ENCODE measurements around the gene CLK3. TPM values are rescaled to one million over a fixed set of nuclear protein-coding genes. Genes with fewer than 3 reads are reported as not detected.

Gene CLK3
- total and polyA plus RNA-seq, 2 of the 13 experiments (the other 11 are each of a cell fraction or from before 2014, with no cell fraction given), result 41.5 to 82.0 TPM

GRCh38 chr15:74613089-74613952, 2.3 kb upstream of the CLK3 start:
- Histone ChIP-seq H3K4me3 (replicated peaks in 1 of 3; ENCODE audit: insufficient read depth in 1 of 3, low read depth in 2 of 3, low read length in 3 of 3) (0 out of 6 replicates have a peak overlapping the region, but pooled peaks of 1 of the 3 experiments have one; percentile 100), H3K9me3 (ENCODE audit: low read length) (no peaks in the 10 kb centered on the region), H3K9ac (ENCODE audit: insufficient read depth, low read depth, low read length) (no peak overlapping the region), H3K27me3 (ENCODE audit: control insufficient read depth in 1 of 2, insufficient read depth in 2 of 2, low read length in 2 of 2) (peaks cover 4 to 44% of the 10 kb centered on the region in 2 experiments; a peak in 4 of 5 replicates), H3K36me3 (replicated peaks in 1 of 2; ENCODE audit: control insufficient read depth in 1 of 2, insufficient read depth in 2 of 2, low read length in 2 of 2) (no peaks in the 10 kb centered on the region), H2AFZ (ENCODE audit: low read length) (no peak overlapping the region), H3K4me2 (ENCODE audit: low read depth, low read length) (peak overlapping the region; percentile 85), H3K4me1 (ENCODE audit: insufficient read depth, low read length) (peaks cover 27% of the 10 kb centered on the region), H3K27ac (ENCODE audit: extremely low read length, insufficient read depth, low read length) (no peak overlapping the region), H3K79me2 (ENCODE audit: insufficient read depth, low read length) (peaks cover 26% of the 10 kb centered on the region), H4K20me1 (ENCODE audit: insufficient read depth, low read length) (peaks cover 20% of the 10 kb centered on the region)
- ChIA-PET POLR2A (interaction anchor here (0.8 to 6.9 kb wide), 5 partner anchors 10 to 225 kb away, joined by 3 to 52 read pairs (median 6); partner anchors contain the start of gene ARID3B), CTCF (ENCODE audit: low intra/inter-chr PET ratio, low total read pairs) (no interaction called here)
- in situ Hi-C loops (cut with HindIII; ENCODE audit: extremely low pct_ligation_motif_present, low pct_unique_long_range_greater_than_20kb) (no loop called here), intact Hi-C loops (cut with micrococcal nuclease; ENCODE audit: unreplicated experiment) (no loop called here)
- no peak for FAIRE-seq
- ATAC-seq, result no peak
- no TSS peak for BruUV-seq (replicated peaks)
- no peak for DNase-seq (ENCODE audit: low spot score)
- TF ChIP-seq ATF6 (CRISPR knock-in tag; conservative IDR thresholded peaks at IDR 0.05) (no peak), ZNF512 (CRISPR knock-in tag; IDR thresholded peaks at IDR 0.05) (no peak), EED (CRISPR knock-in tag; IDR thresholded peaks at IDR 0.05) (0 out of 2 replicates have a peak, but pooled peaks have one; percentile 37), XRCC5 (optimal IDR thresholded peaks at IDR 0.05; ENCODE audit: low read length) (no peak), ZNF883 (CRISPR knock-in tag; IDR thresholded peaks at IDR 0.05; ENCODE audit: not compliant biosample characterization) (peak; percentile 37), ZZZ3 (CRISPR knock-in tag; IDR thresholded peaks at IDR 0.05; ENCODE audit: borderline replicate concordance) (no peak)
- WGBS (ENCODE audit: low lambda C conversion rate), result 61% methylated on average over 2 of the region's 6 CpGs
